Measurements from ENCODE around the gene PKD2L2. TPM values are rescaled to one million over a fixed set of nuclear protein-coding genes. Genes with fewer than 3 reads are reported as not detected.

PKD2L2 gene
- total and polyA plus RNA-seq, 9 of the 15 experiments (the other 6 are each of a cell fraction or from before 2014, with no cell fraction given): 0.08 to 0.25 (median 0.11) TPM; not detected in 5

DNA sequence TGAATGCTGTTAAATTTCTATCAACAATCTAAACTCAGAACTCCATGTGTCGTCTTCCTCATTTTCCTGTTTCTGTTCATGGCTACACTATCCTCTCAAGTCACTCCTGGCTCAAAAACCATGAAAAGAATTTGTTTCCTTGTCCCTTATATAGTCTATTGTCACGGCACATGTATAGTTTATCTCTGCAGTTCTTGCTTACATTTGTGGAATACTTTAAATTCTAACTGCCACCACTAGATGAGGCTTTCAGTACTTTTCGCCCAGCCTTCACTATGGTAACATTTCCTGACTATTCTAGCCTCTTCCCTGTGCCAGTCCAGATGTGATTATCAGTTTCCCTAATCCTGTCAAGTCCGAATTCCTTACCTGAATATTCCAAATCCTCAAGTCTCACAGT lies 34.6 kb downstream of the PKD2L2 start:
- FAIRE-seq: no peak
- ChIA-PET POLR2A (interaction anchor here (1.0 kb wide), 1 partner anchor 35 kb away, joined by 3 read pairs; the partner anchor contains the start of gene PKD2L2), CTCF (ENCODE audit: low intra/inter-chr PET ratio) (no interaction called here)

More for the DNA sequence above, 34.6 kb downstream of the PKD2L2 start:
- Histone ChIP-seq H3K9me1 (ENCODE audit: control insufficient read depth, insufficient read depth, low read length) (no peaks in the 10 kb centered on the region), H3K36me3 (ENCODE audit: control insufficient read depth, insufficient read depth, low read length) (no peaks in the 10 kb centered on the region), H3K4me1 (replicated peaks in 1 of 2; ENCODE audit: control insufficient read depth in 2 of 2, insufficient read depth in 2 of 2, low read length in 2 of 2) (no peaks in the 10 kb centered on the region), H4K20me1 (replicated peaks; ENCODE audit: control insufficient read depth, insufficient read depth, low read length) (no peaks in the 10 kb centered on the region), H3K4me3 (no peak overlapping the region), H3K27ac (ENCODE audit: extremely low read depth, low read depth, low read length) (no peak overlapping the region), H3K79me2 (ENCODE audit: control insufficient read depth, insufficient read depth, low read length) (no peaks in the 10 kb centered on the region), H3K9me3 (replicated peaks; ENCODE audit: control insufficient read depth, insufficient read depth, low read depth, low read length) (no peaks in the 10 kb centered on the region), H3K9ac (ENCODE audit: insufficient read depth in 1 of 2, low read depth in 2 of 2, low read length in 2 of 2) (no peak overlapping the region), H3K27me3 (ENCODE audit: control insufficient read depth in 2 of 2, insufficient read depth in 2 of 2, low read length in 2 of 2) (no peaks in the 10 kb centered on the region), H2AFZ (ENCODE audit: low read depth, low read length) (no peak overlapping the region), H3K4me2 (ENCODE audit: insufficient read depth, low read length) (no peak overlapping the region)
- in situ Hi-C loops (cut with MboI): no loop called here
- intact Hi-C loops (cut with micrococcal nuclease): no loop called here
- 29% methylated on average over 4 of the region's 4 CpGs for WGBS (ENCODE audit: insufficient coverage, low coverage, missing lambda C conversion rate)
- DNase-seq (ENCODE audit: extremely low read depth in 1 of 4, low spot score in 3 of 4): no peak
- TF ChIP-seq ESRRA (IDR thresholded peaks at IDR 0.05; ENCODE audit: borderline replicate concordance, low read depth) (no peak), PRPF4 (IDR thresholded peaks at IDR 0.05; ENCODE audit: insufficient read depth, low read depth, low read length, poor library complexity, severe bottlenecking) (no peak), MECOM (CRISPR knock-in tag; IDR thresholded peaks at IDR 0.05) (no peak), SAP30 (IDR thresholded peaks at IDR 0.05; ENCODE audit: borderline replicate concordance, insufficient read depth, low read depth, low read length, poor library complexity, severe bottlenecking) (no peak), PHB (CRISPR knock-in tag; IDR thresholded peaks at IDR 0.05) (no peak), ZNF253 (CRISPR knock-in tag; conservative IDR thresholded peaks at IDR 0.05) (no peak), ZFP36 (IDR thresholded peaks at IDR 0.05; ENCODE audit: low read depth, low read length, partially characterized antibody) (no peak), ZBTB7A (IDR thresholded peaks at IDR 0.05; ENCODE audit: borderline replicate concordance, control insufficient read depth, low read depth, low read length) (no peak), HDAC1 (IDR thresholded peaks at IDR 0.05) (no peak), HMG20A (CRISPR knock-in tag; conservative IDR thresholded peaks at IDR 0.05) (no peak), HNRNPLL (IDR thresholded peaks at IDR 0.05; ENCODE audit: low read depth, low read length, poor library complexity, severe bottlenecking) (no peak), XRCC4 (IDR thresholded peaks at IDR 0.05; ENCODE audit: extremely low read depth, insufficient read depth, insufficient read length) (no peak), IRF2 (CRISPR knock-in tag; IDR thresholded peaks at IDR 0.05) (no peak)
- TF ChIP-seq, protein P1, sequence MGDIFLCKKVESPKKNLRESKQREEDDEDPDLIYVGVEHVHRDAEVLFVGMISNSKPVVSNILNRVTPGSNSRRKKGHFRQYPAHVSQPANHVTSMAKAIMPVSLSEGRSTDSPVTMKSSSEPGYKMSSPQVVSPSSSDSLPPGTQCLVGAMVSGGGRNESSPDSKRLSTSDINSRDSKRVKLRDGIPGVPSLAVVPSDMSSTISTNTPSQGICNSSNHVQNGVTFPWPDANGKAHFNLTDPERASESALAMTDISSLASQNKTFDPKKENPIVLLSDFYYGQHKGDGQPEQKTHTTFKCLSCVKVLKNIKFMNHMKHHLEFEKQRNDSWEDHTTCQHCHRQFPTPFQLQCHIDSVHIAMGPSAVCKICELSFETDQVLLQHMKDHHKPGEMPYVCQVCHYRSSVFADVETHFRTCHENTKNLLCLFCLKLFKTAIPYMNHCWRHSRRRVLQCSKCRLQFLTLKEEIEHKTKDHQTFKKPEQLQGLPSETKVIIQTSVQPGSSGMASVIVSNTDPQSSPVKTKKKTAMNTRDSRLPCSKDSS (IDR thresholded peaks at IDR 0.05; ENCODE audit: low read depth, partially characterized antibody): no peak
- TF ChIP-seq, protein P2, sequence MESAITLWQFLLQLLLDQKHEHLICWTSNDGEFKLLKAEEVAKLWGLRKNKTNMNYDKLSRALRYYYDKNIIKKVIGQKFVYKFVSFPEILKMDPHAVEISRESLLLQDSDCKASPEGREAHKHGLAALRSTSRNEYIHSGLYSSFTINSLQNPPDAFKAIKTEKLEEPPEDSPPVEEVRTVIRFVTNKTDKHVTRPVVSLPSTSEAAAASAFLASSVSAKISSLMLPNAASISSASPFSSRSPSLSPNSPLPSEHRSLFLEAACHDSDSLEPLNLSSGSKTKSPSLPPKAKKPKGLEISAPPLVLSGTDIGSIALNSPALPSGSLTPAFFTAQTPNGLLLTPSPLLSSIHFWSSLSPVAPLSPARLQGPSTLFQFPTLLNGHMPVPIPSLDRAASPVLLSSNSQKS (CRISPR knock-in tag; IDR thresholded peaks at IDR 0.05): no peak
- TF ChIP-seq, protein P3, sequence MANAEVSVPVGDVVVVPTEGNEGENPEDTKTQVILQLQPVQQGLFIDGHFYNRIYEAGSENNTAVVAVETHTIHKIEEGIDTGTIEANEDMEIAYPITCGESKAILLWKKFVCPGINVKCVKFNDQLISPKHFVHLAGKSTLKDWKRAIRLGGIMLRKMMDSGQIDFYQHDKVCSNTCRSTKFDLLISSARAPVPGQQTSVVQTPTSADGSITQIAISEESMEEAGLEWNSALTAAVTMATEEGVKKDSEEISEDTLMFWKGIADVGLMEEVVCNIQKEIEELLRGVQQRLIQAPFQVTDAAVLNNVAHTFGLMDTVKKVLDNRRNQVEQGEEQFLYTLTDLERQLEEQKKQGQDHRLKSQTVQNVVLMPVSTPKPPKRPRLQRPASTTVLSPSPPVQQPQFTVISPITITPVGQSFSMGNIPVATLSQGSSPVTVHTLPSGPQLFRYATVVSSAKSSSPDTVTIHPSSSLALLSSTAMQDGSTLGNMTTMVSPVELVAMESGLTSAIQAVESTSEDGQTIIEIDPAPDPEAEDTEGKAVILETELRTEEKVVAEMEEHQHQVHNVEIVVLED (CRISPR knock-in tag; IDR thresholded peaks at IDR 0.05): no peak
- BruUV-seq (replicated peaks): no TSS peak
- peak; percentile 56; the same call in 2 of the 3 replicates for ATAC-seq
